Astrocyte (in vitro differentiated cells and primary cell): ENCODE data around the gene STK26. TPM values are rescaled to one million over a fixed set of nuclear protein-coding genes. Genes with fewer than 3 reads are reported as not detected.

Experiments used
- DNase-seq: peaks from one replicate; pipeline ENCODE4 v3.0.0-alpha.2; 2010; ENCODE audit warnings: low read depth
- FAIRE-seq: peaks from 2 replicates; lab custom pipeline; 2011; peaks lifted over from hg19 to GRCh38; lab: Jason Lieb, UNC
- H2AFZ ChIP-seq: 2 replicates; pipeline ENCODE4 v1.6.0; 2012; ENCODE audit warnings: low read depth, low read length, inconsistent platforms
- H3K27ac ChIP-seq: 2 replicates; pipeline ENCODE4 v1.5.1; 2011; ENCODE audit warnings: low read depth, low read length, inconsistent platforms
- H3K27me3 ChIP-seq: 2 replicates; pipeline ENCODE4 v1.6.0; 2011; ENCODE audit warnings: low read length, inconsistent platforms; ENCODE audit not compliant: insufficient read depth
- H3K36me3 ChIP-seq: 2 replicates; pipeline ENCODE4 v1.5.1; 2011; ENCODE audit warnings: low read length, inconsistent platforms; ENCODE audit not compliant: insufficient read depth
- H3K4me1 ChIP-seq: 2 replicates; pipeline ENCODE4 v1.5.1; 2011; ENCODE audit warnings: low read length, inconsistent platforms; ENCODE audit not compliant: insufficient read depth
- H3K4me2 ChIP-seq: 2 replicates; pipeline ENCODE4 v1.6.0; 2012; ENCODE audit warnings: low read length, inconsistent platforms
- H3K4me3 ChIP-seq: 2 replicates; pipeline ENCODE4 v1.5.1; 2011; ENCODE audit warnings: low read depth, mild to moderate bottlenecking, low read length, inconsistent platforms; ENCODE audit not compliant: insufficient read depth
- H3K79me2 ChIP-seq: 2 replicates; pipeline ENCODE4 v1.6.0; 2012; ENCODE audit warnings: mild to moderate bottlenecking, low read length, inconsistent platforms; ENCODE audit not compliant: insufficient read depth
- H3K9ac ChIP-seq: 2 replicates; pipeline ENCODE4 v1.6.0; 2012; ENCODE audit warnings: mild to moderate bottlenecking, low read length, inconsistent platforms
- H3K9me3 ChIP-seq: 2 replicates; pipeline ENCODE4 v1.5.1; 2012; ENCODE audit warnings: low read depth, mild to moderate bottlenecking, low read length, inconsistent platforms; ENCODE audit not compliant: insufficient read depth
- H4K20me1 ChIP-seq: 2 replicates; pipeline ENCODE4 v1.6.0; 2012; ENCODE audit warnings: low read length, inconsistent platforms; ENCODE audit not compliant: insufficient read depth
- H3K27ac Mint-ChIP-seq: one replicate; pipeline ENCODE4 v1.8.0; 2021; ENCODE audit warnings: mild to moderate bottlenecking, mixed read lengths; ENCODE audit not compliant: unreplicated experiment
- H3K27me3 Mint-ChIP-seq: one replicate; pipeline ENCODE4 v1.8.0; 2021; ENCODE audit warnings: low read depth, mixed read lengths; ENCODE audit not compliant: unreplicated experiment
- H3K36me3 Mint-ChIP-seq: one replicate; pipeline ENCODE4 v1.8.0; 2021; ENCODE audit warnings: low read depth, mixed read lengths; ENCODE audit not compliant: unreplicated experiment
- H3K4me1 Mint-ChIP-seq: one replicate; pipeline ENCODE4 v1.8.0; 2021; ENCODE audit warnings: low read depth, mixed read lengths; ENCODE audit not compliant: unreplicated experiment
- H3K4me3 Mint-ChIP-seq: one replicate; pipeline ENCODE4 v1.8.0; 2021; ENCODE audit warnings: mild to moderate bottlenecking, moderate library complexity, mixed read lengths; ENCODE audit not compliant: unreplicated experiment
- H3K9me3 Mint-ChIP-seq: one replicate; pipeline ENCODE4 v1.8.0; 2021; ENCODE audit warnings: mild to moderate bottlenecking, mixed read lengths; ENCODE audit not compliant: unreplicated experiment
- EZH2 ChIP-seq: IDR thresholded peaks from 2 replicates; pipeline ENCODE4 v1.6.1; 2012; ENCODE audit warnings: mild to moderate bottlenecking, low read length, inconsistent platforms; ENCODE audit not compliant: insufficient read depth
- total RNA-seq: library from RNA; stranded (reverse); gene quantifications from 2 replicates; pipeline ENCODE4 v1.2.1, GENCODE V29; 2021
- TF ChIP-seq, protein P1 (sequence below): IDR thresholded peaks from 2 replicates; pipeline ENCODE4 v1.5.1; 2011; ENCODE audit warnings: low read depth, mild to moderate bottlenecking, inconsistent platforms, low read length, moderate library complexity; ENCODE audit not compliant: insufficient read depth

STK26 gene
- total RNA-seq, 1 donor from 2014 or later, result 69.4 TPM

DNA sequence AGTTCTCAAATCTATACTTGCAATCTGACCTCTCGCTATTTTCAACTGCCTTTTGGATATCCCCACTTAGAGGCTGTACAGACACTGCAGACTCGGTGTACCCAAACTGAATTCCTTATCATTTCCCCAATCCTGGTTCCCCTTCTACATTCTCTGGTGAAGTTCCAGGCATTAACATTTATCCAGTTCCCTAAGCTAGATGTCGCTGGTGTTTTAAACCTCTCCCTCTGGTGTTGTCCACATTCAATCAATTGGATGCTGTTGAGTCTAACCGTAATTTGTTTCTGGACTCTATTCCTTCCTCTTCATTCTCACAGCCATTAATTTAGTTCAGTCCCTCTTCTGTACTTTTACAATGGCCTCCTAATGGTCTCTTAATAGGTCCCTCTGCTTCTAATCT lies 7.2 kb upstream of the STK26 start:
- Mint-ChIP-seq H3K4me1 (no peaks in the 10 kb centered on the region), H3K27ac (no peak overlapping the region), H3K27me3 (no peaks in the 10 kb centered on the region), H3K9me3 (no peaks in the 10 kb centered on the region), H3K36me3 (no peaks in the 10 kb centered on the region), H3K4me3 (no peak overlapping the region)
- Histone ChIP-seq H3K27me3 (no peaks in the 10 kb centered on the region), H2AFZ (no peak overlapping the region), H4K20me1 (no peaks in the 10 kb centered on the region), H3K9me3 (no peaks in the 10 kb centered on the region), H3K9ac (no peak overlapping the region), H3K4me3 (no peak overlapping the region), H3K27ac (no peak overlapping the region), H3K36me3 (no peaks in the 10 kb centered on the region), H3K4me2 (no peak overlapping the region), H3K79me2 (no peaks in the 10 kb centered on the region), H3K4me1 (no peaks in the 10 kb centered on the region)
- DNase-seq (no peak), FAIRE-seq (peak; percentile 68)
- TF ChIP-seq, protein P1, sequence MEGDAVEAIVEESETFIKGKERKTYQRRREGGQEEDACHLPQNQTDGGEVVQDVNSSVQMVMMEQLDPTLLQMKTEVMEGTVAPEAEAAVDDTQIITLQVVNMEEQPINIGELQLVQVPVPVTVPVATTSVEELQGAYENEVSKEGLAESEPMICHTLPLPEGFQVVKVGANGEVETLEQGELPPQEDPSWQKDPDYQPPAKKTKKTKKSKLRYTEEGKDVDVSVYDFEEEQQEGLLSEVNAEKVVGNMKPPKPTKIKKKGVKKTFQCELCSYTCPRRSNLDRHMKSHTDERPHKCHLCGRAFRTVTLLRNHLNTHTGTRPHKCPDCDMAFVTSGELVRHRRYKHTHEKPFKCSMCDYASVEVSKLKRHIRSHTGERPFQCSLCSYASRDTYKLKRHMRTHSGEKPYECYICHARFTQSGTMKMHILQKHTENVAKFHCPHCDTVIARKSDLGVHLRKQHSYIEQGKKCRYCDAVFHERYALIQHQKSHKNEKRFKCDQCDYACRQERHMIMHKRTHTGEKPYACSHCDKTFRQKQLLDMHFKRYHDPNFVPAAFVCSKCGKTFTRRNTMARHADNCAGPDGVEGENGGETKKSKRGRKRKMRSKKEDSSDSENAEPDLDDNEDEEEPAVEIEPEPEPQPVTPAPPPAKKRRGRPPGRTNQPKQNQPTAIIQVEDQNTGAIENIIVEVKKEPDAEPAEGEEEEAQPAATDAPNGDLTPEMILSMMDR, result no peak
- TF ChIP-seq EZH2, result no peak

DNA sequence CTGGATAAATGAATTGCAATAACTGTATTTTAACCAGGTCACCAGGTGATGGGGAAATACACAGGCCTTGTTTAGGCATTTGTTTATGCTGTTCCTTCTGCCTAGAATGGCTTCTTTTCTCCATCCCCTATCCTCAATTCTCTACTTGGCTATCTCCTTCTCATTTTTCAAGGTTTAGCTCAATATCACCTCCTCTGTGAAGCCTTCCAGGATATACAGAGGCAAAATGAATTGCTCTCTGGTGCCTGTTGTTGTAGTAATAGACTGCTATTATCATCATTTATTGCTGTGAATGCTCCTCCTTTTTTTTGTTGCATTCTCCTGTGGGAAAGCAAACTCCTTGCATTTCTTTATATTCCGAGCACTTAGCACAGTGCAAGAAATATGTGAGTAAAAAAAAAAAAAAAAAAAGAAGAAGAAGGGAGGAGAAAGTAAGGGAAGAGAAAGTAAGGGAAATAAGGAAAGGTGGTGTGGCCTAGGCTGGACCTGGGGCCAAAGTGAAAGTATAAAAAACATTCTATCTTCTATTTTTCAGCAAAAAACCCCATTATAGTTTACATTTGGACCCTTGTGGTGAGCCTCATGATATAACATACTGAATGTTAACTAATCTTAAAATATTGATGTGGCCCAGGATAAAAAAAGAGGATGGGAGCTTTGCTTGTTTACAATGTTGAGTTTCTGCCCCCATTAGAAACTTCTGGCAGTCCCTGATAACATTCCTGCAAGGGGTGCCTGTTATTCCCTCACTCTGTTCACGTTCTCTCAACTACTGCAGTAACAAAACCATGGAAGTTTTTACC lies 6.3 kb upstream of the STK26 start:
- H3K9me3 ChIP-seq, result no peaks in the 10 kb centered on the region
- TF ChIP-seq, protein P1, result no peak
- no peak for TF ChIP-seq EZH2
- Mint-ChIP-seq H3K9me3 (no peaks in the 10 kb centered on the region), H3K27me3 (no peaks in the 10 kb centered on the region), H3K36me3 (no peaks in the 10 kb centered on the region), H3K27ac (no peak overlapping the region), H3K4me3 (no peak overlapping the region), H3K4me1 (no peaks in the 10 kb centered on the region)
- FAIRE-seq, result no peak
- no peaks in the 10 kb centered on the region for H3K79me2 ChIP-seq
- no peak overlapping the region for H3K4me3 ChIP-seq
- no peaks in the 10 kb centered on the region for H3K4me1 ChIP-seq
- H2AFZ ChIP-seq, result no peak overlapping the region
- H3K27me3 ChIP-seq, result no peaks in the 10 kb centered on the region
- DNase-seq, result no peak
- H3K4me2 ChIP-seq, result no peak overlapping the region
- H4K20me1 ChIP-seq, result no peaks in the 10 kb centered on the region
- H3K27ac ChIP-seq, result no peak overlapping the region
- H3K9ac ChIP-seq, result no peak overlapping the region
- H3K36me3 ChIP-seq, result no peaks in the 10 kb centered on the region
